HepG2 (cell line): ENCODE data around the gene C12orf56. TPM values are rescaled to one million over a fixed set of nuclear protein-coding genes. Genes with fewer than 3 reads are reported as not detected.
"Not testable (repeated sequence)": the region's sequence is repeated elsewhere in the genome, so short reads cannot be mapped to it uniquely, and the experiment has no call there.

Source experiments
- ATAC-seq: fragments of 200-7000 bp; cut with Tn5 transposase; 3 replicates; pipeline ENCODE4 v1.9.1; 2020; ENCODE audit warnings: mild to moderate bottlenecking, moderate library complexity
- BruUV-seq: library from RNA; stranded (reverse); fragments of 400-500 nt; replicated peaks from 2 replicates; lab custom pipeline; 2021; lab: Mats Ljungman, UMichigan
- CTCF ChIA-PET: fragments of 300-600 bp; formaldehyde crosslinking; extraction: SDS; loops from one replicate; lab custom pipeline; 2021; ENCODE audit warnings: low total read pairs, inconsistent platforms, low intra/inter-chr PET ratio; lab: Yijun Ruan, JAX
- POLR2A ChIA-PET: fragments of 350-600 bp; sonication (Branson Sonifier 250); formaldehyde crosslinking; loops from one replicate; lab custom pipeline; 2020; ENCODE audit warnings: antibody characterized with exemption, inconsistent platforms; lab: Yijun Ruan, JAX
- DNase-seq: peaks from one replicate; pipeline ENCODE4 v3.0.0-alpha.2; 2015; ENCODE audit warnings: low spot score
- FAIRE-seq: peaks from 3 replicates; lab custom pipeline; 2011; peaks lifted over from hg19 to GRCh38; lab: Jason Lieb, UNC
- H2AFZ ChIP-seq: one replicate; pipeline ENCODE4 v1.6.1; 2011; ENCODE audit warnings: low read length, inconsistent platforms
- H3K27ac ChIP-seq: fragments of 300-600 bp; 3 replicates; pipeline ENCODE4 v1.8.0; 2011; ENCODE audit warnings: mixed run types, mild to moderate bottlenecking, mixed read lengths, low read length, inconsistent platforms; ENCODE audit not compliant: insufficient read depth; ENCODE audit errors: extremely low read length
- H3K27me3 ChIP-seq, 2 experiments: fragments of 200-600 bp in 1 of 2; 2 replicates in 1 of 2; 3 replicates in 1 of 2; pipeline versions ENCODE4 v1.6.0 to v1.8.0; 2011; ENCODE audit warnings: low read length in 2 of 2, mild to moderate bottlenecking in 2 of 2, moderate library complexity in 2 of 2, inconsistent platforms in 1 of 2; ENCODE audit not compliant: insufficient read depth in 2 of 2, control insufficient read depth in 1 of 2
- H3K36me3 ChIP-seq, 2 experiments: fragments of 200-600 bp in 1 of 2; replicated peaks in 1 of 2; 2 replicates in 1 of 2; 3 replicates in 1 of 2; pipeline versions ENCODE4 v1.5.1 to v1.8.0; 2011; ENCODE audit warnings: low read length in 2 of 2, inconsistent platforms in 1 of 2; ENCODE audit not compliant: insufficient read depth in 2 of 2, control insufficient read depth in 1 of 2
- H3K4me1 ChIP-seq: 2 replicates; pipeline ENCODE4 v1.5.1; 2012; ENCODE audit warnings: low read length, inconsistent platforms; ENCODE audit not compliant: insufficient read depth
- H3K4me2 ChIP-seq: 2 replicates; pipeline ENCODE4 v1.6.0; 2011; ENCODE audit warnings: low read depth, low read length, inconsistent platforms
- H3K4me3 ChIP-seq, 3 experiments: fragments of 200-600 bp in 1 of 3; sonication (generic), shearing (Covaris generic) in 1 of 3; replicated peaks in 1 of 3; 2 replicates each; pipeline ENCODE4 v1.5.1; 2011 to 2016; ENCODE audit warnings: low read length in 3 of 3, inconsistent platforms in 2 of 3, low read depth in 2 of 3, mild to moderate bottlenecking in 2 of 3, control low read depth in 1 of 3, mixed read lengths in 1 of 3; ENCODE audit not compliant: insufficient read depth in 1 of 3
- H3K79me2 ChIP-seq: one replicate; pipeline ENCODE4 v1.6.1; 2011; ENCODE audit warnings: low read length, inconsistent platforms; ENCODE audit not compliant: insufficient read depth
- H3K9ac ChIP-seq: 2 replicates; pipeline ENCODE4 v1.6.0; 2011; ENCODE audit warnings: mild to moderate bottlenecking, low read depth, low read length, inconsistent platforms; ENCODE audit not compliant: insufficient read depth
- H3K9me3 ChIP-seq: 2 replicates; pipeline ENCODE4 v1.5.1; 2012; ENCODE audit warnings: mild to moderate bottlenecking, low read length
- H4K20me1 ChIP-seq: 2 replicates; pipeline ENCODE4 v1.6.0; 2011; ENCODE audit warnings: inconsistent platforms, mild to moderate bottlenecking, low read length, moderate library complexity; ENCODE audit not compliant: insufficient read depth
- CEBPB ChIP-seq: IDR thresholded peaks from 2 replicates; pipeline ENCODE4 v1.6.1; 2011; ENCODE audit warnings: low read depth, low read length, improper control_type of control experiment, borderline replicate concordance
- HDAC1 ChIP-seq: sonication (generic); formaldehyde crosslinking; IDR thresholded peaks from 2 replicates; pipeline ENCODE4 v1.5.1; 2020; ENCODE audit warnings: mild to moderate bottlenecking, missing genetic modification reagents
- NFYB ChIP-seq: sonication (generic); formaldehyde crosslinking; IDR thresholded peaks from 2 replicates; pipeline ENCODE4 v1.4.0; 2020; ENCODE audit warnings: missing genetic modification reagents
- RFX5 ChIP-seq: IDR thresholded peaks from 2 replicates; pipeline ENCODE4 v1.6.1; 2011; ENCODE audit warnings: low read depth, low read length, improper control_type of control experiment
- ZNF260 ChIP-seq: sonication (generic); formaldehyde crosslinking; IDR thresholded peaks from 2 replicates; pipeline ENCODE4 v1.4.0; 2020; ENCODE audit warnings: missing genetic modification reagents, low read depth, mild to moderate bottlenecking, borderline replicate concordance
- WGBS: methylation state at CpG from one replicate; pipeline ENCODE4 v1.1.6; 2017; ENCODE audit warnings: low lambda C conversion rate; 5-methylcytosine and 5-hydroxymethylcytosine counted together
- in situ Hi-C: cut with HindIII; loops from 2 replicates; pipeline ENCODE4 v1.10.0; 2017; ENCODE audit warnings: low pct_unique_long_range_greater_than_20kb; ENCODE audit not compliant: extremely low pct_ligation_motif_present
- intact Hi-C: fragments of 100-400 bp; cut with micrococcal nuclease; formaldehyde crosslinking; loops from one replicate; pipeline ENCODE4 v1.10.0; 2022; ENCODE audit not compliant: unreplicated experiment
- polyA plus RNA-seq, 8 experiments: library from polyadenylated mRNA; depleted of rRNA in 3 of 8; stranded (reverse) in 7 of 8; unstranded in 1 of 8; fragments of >200 nt; fragmentation: Illumina TruSeq in 4 of 8; extraction: Trizol in 4 of 8; gene quantifications; 2 replicates each; pipeline versions ENCODE4 v1.2.1 to v1.2.3, GENCODE V29; 2011 to 2016; ENCODE audit warnings: low read depth in 4 of 8, missing spikeins in 1 of 8, mixed read lengths in 1 of 8; ENCODE audit not compliant: insufficient read depth in 1 of 8
- total RNA-seq, 5 experiments: library from RNA; depleted of rRNA; stranded (reverse); fragments of >200 nt; fragmentation: Illumina TruSeq; extraction: Trizol; gene quantifications; 2 replicates each; pipeline ENCODE4 v1.2.3, GENCODE V29; 2016; ENCODE audit warnings: low read depth in 1 of 5
- TF ChIP-seq, protein P1 (sequence below): sonication (generic); formaldehyde crosslinking; IDR thresholded peaks from 2 replicates; pipeline ENCODE4 v1.4.0; 2020; ENCODE audit warnings: mild to moderate bottlenecking, missing genetic modification reagents
- TF ChIP-seq, protein P2 (sequence below): sonication (generic); formaldehyde crosslinking; IDR thresholded peaks from 2 replicates; pipeline ENCODE4 v1.4.0; 2020; ENCODE audit warnings: low read depth, mild to moderate bottlenecking, missing genetic modification reagents

Gene C12orf56
- total and polyA plus RNA-seq, 2 of the 13 experiments (the other 11 are each of a cell fraction or from before 2014, with no cell fraction given): 0.07 TPM; not detected in 1

DNA sequence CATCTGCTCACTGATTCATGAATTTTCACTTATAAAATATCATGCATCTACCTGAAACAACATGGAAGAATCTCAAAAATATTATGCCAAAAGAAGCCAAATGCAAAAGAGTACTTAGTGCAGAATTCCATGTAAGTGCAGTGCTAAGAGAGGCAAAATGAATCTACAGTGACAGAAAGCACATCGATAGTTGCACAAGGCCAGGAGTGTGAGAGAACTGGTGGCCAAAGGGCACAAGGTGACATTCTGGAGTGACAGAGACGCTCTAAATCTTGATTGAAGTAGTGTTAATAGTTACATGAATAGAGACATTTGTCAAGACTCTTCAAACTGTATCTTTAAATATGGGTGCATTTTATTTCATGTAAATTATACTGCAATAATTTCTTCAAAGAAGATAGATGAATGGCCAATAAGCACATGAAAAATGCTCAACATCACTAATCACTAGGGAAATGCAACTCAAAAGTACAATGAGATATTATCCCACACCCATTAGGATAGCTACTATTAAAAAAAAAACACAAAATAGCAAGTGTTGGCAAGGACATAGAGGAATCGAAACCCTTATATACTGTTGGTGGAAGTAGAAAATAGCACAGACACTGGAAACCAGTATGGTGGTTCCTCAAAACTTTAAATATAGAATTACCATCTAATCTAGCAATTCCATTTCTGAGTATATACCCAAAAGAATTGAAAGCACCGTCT, 96.7 kb downstream of the C12orf56 start:
- no peak overlapping the region for H3K9ac ChIP-seq
- no peaks in the 10 kb centered on the region for H3K36me3 ChIP-seq
- ATAC-seq (peak; percentile 59), DNase-seq (no peak), FAIRE-seq (no peak)
- H2AFZ ChIP-seq: no peak overlapping the region
- no peak overlapping the region for H3K27ac ChIP-seq
- H3K4me3 ChIP-seq: no peak overlapping the region
- H3K27me3 ChIP-seq: no peaks in the 10 kb centered on the region
- H3K9me3 ChIP-seq: no peaks in the 10 kb centered on the region
- H3K4me2 ChIP-seq: no peak overlapping the region
- H4K20me1 ChIP-seq: no peaks in the 10 kb centered on the region
- ChIA-PET CTCF (no interaction called here), POLR2A (no interaction called here)
- BruUV-seq: no TSS peak
- in situ Hi-C loops: no loop called here
- H3K79me2 ChIP-seq: no peaks in the 10 kb centered on the region
- WGBS: 25% methylated on average over 4 of the region's 4 CpGs
- H3K4me1 ChIP-seq: peaks cover 8% of the 10 kb centered on the region; the same call in 1 of the 2 replicates
- TF ChIP-seq, protein P1, sequence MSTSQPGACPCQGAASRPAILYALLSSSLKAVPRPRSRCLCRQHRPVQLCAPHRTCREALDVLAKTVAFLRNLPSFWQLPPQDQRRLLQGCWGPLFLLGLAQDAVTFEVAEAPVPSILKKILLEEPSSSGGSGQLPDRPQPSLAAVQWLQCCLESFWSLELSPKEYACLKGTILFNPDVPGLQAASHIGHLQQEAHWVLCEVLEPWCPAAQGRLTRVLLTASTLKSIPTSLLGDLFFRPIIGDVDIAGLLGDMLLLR: no peak
- TF ChIP-seq, protein P2, sequence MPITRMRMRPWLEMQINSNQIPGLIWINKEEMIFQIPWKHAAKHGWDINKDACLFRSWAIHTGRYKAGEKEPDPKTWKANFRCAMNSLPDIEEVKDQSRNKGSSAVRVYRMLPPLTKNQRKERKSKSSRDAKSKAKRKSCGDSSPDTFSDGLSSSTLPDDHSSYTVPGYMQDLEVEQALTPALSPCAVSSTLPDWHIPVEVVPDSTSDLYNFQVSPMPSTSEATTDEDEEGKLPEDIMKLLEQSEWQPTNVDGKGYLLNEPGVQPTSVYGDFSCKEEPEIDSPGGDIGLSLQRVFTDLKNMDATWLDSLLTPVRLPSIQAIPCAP (CRISPR knock-in tag): no peak
- no peak for TF ChIP-seq NFYB (CRISPR knock-in tag)
- TF ChIP-seq HDAC1: no peak
- peak; percentile 26; the same call in 1 of the 2 replicates for TF ChIP-seq CEBPB
- TF ChIP-seq RFX5: peak; percentile 70
- no peak for TF ChIP-seq ZNF260
- intact Hi-C loops: no loop called here

DNA sequence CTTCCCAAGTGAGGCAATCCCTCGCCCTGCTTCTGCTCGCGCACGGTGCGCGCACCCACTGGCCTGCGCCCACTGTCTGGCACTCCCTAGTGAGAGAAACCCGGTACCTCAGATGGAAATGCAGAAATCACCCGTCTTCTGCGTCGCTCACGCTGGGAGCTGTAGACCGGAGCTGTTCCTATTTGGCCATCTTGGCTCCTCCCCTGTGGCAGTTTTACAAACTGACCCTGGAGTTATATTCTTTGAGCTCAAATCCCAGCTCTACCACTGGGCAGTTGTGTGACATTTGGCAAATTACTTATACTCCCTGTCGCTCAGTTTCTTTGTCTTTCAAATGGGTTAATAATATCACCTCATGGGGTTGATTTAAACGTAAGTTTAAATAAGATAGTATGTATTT, 97.4 kb downstream of the C12orf56 start:
- in situ Hi-C loops, H2AFZ ChIP-seq, BruUV-seq, intact Hi-C loops, CTCF ChIA-PET, H3K27me3 ChIP-seq, H4K20me1 ChIP-seq, DNase-seq, H3K4me2 ChIP-seq, FAIRE-seq, POLR2A ChIA-PET, H3K36me3 ChIP-seq, ATAC-seq, H3K9ac ChIP-seq, H3K4me3 ChIP-seq, H3K4me1 ChIP-seq, H3K27ac ChIP-seq, H3K79me2 ChIP-seq, H3K9me3 ChIP-seq: not testable (repeated sequence)
- WGBS: 87% methylated on average over 8 of the region's 15 CpGs
